GM19099 (cell line): ENCODE data around the gene ANTXR1.

ENCODE experiments used
- POLR2A ChIP-seq: IDR thresholded peaks from 3 replicates; pipeline ENCODE4 v1.6.1; 2011; ENCODE audit warnings: low read depth; ENCODE audit not compliant: insufficient read length; ENCODE audit errors: extremely low read depth

The ANTXR1 gene

GRCh38 chr2:69195706-69196105 lies 182.7 kb downstream of the ANTXR1 start:
- TF ChIP-seq POLR2A = no peak

DNA sequence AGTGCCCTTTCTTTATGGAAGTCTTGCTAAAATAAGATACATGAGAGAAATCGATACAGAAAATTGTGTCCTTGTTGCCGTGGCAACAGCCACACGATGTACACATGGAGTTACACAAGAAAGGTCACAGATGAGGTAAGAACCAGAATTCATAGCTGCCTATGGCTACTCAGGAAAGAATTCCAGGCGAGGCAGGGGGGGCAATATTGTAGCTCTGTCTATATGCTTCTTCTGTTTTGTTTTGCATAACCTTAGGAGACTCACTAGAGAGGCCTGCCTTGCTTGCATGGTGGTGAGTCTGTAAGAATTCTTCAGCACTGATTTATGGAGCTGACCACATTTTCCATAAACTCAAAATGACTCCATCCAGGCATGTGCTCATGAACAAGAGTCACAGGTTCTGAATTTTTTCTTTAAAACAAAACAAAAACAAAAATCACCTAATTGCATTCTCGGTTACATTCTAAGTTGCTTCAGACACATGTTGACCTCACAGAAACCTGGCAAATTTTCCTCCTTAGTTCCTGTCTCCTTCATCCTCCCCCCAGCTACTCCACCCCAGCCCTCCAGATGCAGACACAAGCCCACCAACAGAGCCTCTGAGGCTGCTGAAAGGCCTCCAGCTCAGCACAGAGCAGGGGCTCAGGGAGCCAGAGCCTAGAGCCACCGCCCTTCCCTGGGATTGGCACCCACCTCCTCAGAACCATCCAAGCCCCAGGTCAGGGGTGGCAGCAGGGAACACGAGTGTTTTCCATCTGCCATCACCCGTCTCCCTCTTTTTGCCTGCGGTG lies 183.5 kb downstream of the ANTXR1 start:
- no peak for TF ChIP-seq POLR2A

- no peak for TF ChIP-seq POLR2A
These were observed 187.1 kb downstream of the ANTXR1 start for GRCh38 chr2:69200107-69200520.

- no peak for TF ChIP-seq POLR2A
These were observed 188.3 kb downstream of the ANTXR1 start for GRCh38 chr2:69201259-69201658.

DNA sequence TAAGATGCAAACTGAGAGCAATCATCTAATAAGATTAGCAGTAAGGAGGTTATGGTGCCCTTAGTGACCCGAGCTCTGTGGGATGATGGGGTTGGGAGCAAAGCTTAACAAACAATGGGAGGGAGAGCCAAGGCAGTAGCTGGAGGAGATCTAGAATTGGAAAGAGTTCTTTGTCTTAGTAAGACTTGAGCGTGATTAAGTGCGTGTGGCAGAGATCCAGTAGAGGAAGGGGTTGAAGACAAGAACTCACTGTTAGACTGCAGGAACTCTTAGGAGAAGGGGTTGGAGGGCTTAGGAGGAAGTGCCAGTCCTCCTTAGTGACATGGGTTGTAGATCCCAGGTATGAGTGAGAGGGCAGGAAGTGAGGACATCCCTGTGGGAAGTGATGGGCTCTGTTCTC lies 189.3 kb downstream of the ANTXR1 start:
- no peak for TF ChIP-seq POLR2A

DNA sequence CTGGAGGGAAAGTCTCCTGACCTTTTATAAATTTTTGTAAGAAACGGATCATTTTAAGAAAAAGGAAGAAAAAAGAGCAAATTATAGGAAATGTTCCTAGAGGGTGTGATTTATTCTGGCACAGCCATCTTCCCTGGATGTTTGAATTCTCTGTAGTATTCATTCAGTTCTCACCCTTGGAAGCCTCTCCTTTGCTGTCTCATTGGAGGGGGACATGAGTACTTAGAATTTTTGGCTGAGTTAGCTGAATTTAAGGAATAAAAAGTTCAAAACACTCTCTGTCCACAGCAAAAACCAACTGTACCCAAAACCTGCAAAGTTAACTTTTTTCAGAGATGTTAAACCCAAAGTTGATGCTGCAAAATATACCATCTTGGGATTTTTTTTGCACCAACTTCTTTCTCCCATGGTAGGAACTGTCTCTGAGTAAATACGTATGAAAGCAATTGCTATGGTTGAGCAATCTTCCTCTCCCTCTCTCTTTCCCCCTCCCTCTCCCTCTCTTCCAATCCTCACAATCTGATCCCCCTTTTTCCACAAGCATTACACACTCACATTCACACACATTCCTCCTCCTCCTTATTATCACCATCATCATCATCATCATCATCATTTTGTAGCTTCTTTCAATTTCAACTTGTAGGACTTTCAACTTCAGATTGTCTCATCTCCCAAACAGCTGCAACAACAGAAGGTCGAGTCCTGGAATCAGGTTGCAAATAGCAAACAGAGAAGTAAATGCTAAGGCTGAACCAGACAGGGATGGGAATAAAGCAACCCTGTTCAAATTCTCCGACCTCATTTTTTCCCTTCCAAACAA lies 190.4 kb downstream of the ANTXR1 start:
- no peak for TF ChIP-seq POLR2A

- TF ChIP-seq POLR2A = no peak
These were observed 191.7 kb downstream of the ANTXR1 start for GRCh38 chr2:69204654-69205053.

DNA sequence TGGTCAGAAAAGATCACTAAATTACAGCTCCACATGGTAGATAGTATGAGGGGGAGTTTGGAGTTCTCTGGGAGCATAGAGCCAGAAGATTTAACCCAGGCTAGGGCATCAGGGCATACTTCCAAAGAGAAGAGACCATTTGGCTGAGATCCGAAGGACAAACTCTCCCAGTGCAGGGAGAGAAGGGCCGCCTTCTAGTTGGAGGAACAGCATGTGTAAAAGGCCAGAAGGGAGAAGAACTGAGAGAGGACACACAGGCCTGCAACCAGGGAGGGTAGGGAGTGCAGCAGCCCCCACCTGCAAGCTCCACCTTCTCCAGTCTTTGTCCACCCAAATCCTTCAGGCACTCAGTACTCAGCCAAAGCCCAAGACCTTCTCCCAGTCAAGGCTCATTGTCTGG lies 192.1 kb downstream of the ANTXR1 start:
- TF ChIP-seq POLR2A = no peak

GRCh38 chr2:69205491-69205890 lies 192.5 kb downstream of the ANTXR1 start:
- no peak for TF ChIP-seq POLR2A

DNA sequence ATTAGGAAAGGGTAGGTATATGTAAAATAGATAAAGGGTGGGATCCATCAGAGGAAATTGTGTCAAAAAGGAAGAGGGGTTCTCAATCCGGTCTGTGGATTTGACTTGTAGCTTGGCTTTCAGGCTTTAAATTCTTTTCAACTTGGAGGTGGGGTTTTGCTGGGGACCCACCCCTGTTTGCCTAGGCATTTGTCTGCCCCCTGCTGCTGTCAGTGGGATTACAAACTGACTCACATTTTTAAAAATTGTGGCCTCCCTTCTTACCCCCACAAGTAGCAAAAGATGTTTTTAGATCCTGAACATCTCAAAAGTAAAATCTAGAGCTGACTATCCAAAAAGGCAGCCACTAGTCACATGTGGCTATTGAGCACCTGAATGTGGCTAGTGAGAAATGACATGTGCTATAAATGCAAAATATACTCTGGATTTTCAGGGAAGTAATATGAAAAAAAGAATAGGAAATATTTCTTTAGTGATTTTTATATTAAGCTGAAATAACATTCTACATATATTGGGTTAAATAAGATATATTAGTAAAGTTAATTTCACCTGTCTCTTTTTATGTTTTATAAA lies 195.1 kb downstream of the ANTXR1 start:
- no peak for TF ChIP-seq POLR2A

DNA sequence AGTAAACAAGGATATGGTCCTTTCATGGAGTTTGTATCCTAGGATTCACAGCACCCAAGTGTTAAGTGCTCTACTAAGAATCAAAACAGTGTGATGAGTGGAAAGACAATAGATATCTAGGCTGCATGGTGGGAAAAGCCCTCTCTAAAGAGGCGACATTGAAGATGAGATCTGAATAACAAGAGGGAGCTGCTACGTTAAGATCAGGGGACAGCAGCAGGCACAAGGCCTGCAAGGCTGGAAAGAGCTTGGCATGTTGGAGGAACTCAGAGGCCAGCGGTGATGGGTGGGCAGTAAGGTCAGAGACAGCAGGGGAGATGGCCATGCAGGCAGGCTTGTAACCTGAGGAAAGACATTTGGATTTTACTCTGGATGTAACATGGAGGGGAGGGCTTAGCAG lies 196.5 kb downstream of the ANTXR1 start:
- TF ChIP-seq POLR2A = no peak

DNA sequence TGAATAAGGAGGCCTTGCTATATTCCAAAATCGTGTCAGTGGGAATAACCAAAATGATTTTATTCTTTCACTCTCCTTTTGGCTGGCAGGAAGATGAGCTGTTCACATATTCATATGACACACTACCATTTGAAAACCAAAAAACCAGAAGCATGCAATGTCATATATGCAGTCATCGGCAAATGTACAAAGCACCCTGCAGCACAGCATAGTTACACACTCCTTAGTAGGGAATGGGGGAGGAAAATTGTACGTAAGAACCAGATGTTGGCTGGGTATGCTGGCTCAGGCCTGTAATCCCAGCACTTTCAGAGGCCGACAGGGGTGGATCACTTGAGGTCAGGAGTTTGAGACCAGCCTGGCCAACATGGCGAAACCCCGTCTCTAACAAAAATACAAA lies 197.4 kb downstream of the ANTXR1 start:
- no peak for TF ChIP-seq POLR2A

- no peak for TF ChIP-seq POLR2A
These were observed 198.1 kb downstream of the ANTXR1 start for GRCh38 chr2:69211048-69211447.

- TF ChIP-seq POLR2A = no peak
These were observed 198.7 kb downstream of the ANTXR1 start for GRCh38 chr2:69211686-69212085.

DNA sequence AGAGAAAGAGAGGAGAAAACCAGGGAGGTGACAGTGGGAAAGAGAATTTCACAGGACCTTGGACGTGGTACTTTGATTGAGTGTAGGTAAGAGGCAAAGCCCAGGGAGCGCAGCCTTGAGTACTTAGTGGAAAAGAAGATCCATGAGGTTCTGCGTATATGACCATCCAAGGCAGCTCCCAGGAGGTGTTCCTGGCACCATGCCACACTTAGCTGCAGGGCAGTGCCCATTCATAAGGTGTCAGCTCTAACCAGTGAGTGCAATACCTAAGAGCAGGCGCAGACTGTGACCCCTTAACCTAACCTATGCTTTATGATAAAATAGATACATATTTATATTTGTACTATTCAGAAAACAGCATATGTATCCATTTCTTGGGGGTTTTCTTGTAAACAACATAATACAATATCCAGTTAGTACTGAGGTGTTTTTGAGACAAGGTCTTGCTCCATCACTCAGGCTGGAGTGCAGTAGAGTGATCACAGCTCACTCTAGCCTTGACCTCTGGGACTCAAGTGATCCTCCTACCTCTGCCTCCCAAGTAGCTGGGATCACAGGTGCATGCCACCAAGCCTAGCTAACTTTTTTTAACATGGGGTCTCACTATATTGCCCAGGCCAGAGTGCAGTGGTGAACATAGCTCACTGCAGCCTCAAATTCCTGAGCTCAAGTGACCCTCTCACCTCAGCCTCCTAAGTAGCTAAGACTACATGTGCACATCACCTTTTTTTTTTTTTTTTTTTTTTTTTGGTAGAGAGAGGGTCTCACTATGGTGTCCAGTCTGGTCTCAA lies 199.5 kb downstream of the ANTXR1 start:
- no peak for TF ChIP-seq POLR2A

DNA sequence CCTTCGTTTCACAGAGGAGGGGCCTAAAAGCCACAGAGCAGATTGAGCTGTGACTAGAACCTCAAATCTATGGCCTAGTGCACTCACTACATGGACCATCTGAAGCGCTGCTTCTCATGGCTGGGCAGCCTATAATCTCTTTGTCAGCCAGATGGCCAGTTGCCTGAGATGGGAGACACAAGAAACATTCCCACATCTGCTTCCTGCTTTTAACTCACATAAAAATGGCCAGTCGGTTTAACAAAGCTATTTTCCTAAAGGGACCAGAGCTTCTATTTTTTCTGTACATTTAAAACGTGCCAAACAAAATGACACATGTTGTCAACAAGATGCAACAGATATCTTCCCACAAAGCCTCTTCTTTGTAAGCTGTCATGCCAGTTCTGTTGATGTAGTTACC lies 200.2 kb downstream of the ANTXR1 start:
- no peak for TF ChIP-seq POLR2A

DNA sequence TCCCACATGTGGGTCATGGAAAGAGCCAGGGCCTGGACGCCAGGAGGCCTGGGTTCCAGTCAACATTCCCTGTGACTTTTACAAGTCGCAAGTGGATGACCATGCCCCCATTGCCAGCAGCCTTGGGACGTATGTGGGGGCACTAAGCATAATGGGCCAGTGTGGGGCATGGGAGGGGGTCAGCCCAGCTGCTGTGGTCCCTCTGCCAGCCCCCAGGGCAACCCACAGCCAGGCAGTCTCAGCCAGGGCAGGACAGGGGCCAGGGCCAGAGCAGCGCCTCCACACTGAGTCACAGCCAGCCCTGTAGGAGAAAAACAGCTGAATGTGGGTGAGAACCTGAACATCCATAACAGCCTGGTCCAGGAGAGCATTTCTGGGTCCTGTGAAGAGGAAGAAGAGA lies 200.8 kb downstream of the ANTXR1 start:
- TF ChIP-seq POLR2A = no peak
